HG02970 (cell line): ENCODE measurements around the gene TST.

ENCODE experiments used
- ATAC-seq: cut with Tn5 transposase; IDR thresholded peaks from one replicate; pipeline ENCODE4 v1.9.1; 2021; ENCODE audit warnings: mild to moderate bottlenecking, moderate library complexity, moderate number of reproducible peaks; ENCODE audit not compliant: unreplicated experiment, low FRiP score

Gene TST

DNA sequence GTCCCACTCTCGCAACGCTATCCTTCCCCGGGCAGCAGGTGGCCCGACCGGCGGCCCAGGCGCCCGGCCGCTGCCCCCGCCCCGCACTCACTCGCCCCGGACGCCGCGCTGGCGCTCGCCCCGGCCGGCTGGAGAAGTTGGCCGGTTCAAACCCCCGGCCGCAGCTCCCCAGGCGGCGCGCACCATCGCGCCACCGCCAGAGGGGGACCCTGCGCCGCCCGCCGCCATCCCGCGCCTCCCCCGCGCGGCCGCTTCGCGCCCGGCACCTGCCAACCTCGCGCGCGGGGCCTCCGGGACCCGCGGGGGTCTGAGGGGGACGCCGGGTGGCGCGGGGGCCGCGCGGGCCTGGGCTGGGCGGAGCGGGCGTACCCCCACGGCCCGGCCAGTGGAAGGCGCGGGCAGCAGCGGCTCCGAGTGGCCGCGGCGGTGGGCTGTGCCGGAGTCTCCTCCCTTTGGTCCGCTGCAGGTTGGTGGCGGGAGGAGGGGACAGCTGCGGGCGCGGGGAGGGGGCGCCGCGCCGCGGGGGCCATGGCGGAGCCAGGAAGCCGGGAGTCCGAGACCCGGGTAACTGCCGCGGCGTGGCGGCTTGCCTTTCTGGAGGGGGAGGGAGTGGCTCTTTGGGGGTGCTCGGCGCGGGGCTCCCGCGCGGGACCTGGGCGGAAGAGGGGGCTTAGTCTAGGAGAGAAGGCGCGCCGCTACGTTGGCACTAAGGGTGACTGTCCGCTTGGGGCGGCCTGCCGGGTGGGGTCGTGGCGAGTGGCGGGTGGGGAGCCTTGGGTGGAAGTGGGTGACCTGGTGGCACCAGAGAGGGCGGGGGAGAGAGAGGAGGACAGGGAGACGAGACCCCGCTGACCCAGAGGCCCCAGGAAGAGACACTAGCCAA, at the start of gene TST, which contains the start of gene MPST:
Gene TST, minus strand, starts transcription at position 139 of the 883 bp plus-strand sequence. CDS start 715 bp downstream, outside the sequence.
Gene MPST, plus strand, starts transcription at position 434 of the 883 bp plus-strand sequence. Its CDS starts 95 bp downstream, at position 529.
- peak; percentile 50 for ATAC-seq

- no peak for ATAC-seq
Observed at GRCh38 chr22:37068859-37069258, 49.6 kb upstream of the TST start.

DNA sequence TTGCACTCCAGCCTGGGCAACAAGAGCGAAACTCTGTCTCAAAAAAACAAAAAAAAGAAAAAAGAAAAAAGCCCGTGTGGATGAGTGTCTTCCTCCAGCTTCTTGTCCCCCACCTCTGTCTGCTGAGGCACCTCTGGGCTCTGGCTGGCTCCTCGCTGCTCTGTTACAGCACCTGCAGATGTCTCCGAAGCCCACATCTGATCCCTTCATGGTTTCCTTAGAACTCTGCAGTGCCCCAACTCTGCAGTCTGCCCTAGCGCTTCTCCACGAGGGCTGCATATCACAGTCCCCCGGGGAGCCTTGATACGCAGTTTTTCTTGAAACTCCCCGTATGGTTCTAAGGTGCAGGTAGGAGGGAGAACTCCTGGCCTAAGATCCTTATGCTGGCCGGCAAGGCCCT, 48.2 kb upstream of the TST start:
- ATAC-seq: no peak

GRCh38 chr22:37065961-37066360, 46.7 kb upstream of the TST start:
- ATAC-seq: no peak

GRCh38 chr22:37065180-37065579, 45.9 kb upstream of the TST start:
- ATAC-seq: no peak

- ATAC-seq: no peak
Observed at GRCh38 chr22:37064553-37064952, 45.3 kb upstream of the TST start.

GRCh38 chr22:37063431-37064420, 44.5 kb upstream of the TST start:
- no peak for ATAC-seq

DNA sequence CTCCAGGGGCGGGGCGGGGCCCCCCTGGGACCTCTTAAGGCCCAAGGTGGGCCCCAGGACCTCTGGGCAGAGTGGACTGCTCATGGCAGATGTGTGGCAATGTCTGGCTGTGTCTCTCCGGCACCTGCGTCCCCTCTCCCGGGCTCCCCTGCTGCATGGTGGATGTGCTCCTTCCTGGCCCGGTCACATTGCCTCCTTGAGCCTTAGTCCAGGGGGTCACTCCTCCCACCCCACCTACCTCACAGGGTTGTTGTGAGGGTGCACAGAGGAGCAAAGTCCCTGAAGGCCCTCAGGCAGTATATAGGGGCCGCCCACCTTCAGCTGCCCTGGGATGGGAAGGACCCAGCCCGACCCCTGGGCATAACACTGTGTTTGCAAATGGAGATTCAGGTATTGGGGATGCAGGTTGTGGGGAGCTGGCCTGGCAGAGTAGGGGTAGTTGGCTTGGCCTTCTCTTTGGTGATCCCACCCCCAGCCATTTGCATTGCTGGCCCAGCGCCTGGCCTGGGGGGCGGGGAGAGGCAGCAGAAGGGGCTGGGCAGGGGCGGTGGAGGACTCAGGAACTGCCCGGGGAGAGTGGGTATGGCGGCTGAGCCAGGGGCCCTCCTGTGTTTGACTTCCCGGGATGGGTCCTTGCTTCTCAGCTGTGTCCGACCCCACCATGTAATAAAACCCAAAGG, 43.6 kb upstream of the TST start:
- ATAC-seq: no peak

GRCh38 chr22:37062376-37062675, 43.1 kb upstream of the TST start:
- ATAC-seq: no peak

GRCh38 chr22:37061611-37062375, 42.5 kb upstream of the TST start:
- no peak for ATAC-seq

DNA sequence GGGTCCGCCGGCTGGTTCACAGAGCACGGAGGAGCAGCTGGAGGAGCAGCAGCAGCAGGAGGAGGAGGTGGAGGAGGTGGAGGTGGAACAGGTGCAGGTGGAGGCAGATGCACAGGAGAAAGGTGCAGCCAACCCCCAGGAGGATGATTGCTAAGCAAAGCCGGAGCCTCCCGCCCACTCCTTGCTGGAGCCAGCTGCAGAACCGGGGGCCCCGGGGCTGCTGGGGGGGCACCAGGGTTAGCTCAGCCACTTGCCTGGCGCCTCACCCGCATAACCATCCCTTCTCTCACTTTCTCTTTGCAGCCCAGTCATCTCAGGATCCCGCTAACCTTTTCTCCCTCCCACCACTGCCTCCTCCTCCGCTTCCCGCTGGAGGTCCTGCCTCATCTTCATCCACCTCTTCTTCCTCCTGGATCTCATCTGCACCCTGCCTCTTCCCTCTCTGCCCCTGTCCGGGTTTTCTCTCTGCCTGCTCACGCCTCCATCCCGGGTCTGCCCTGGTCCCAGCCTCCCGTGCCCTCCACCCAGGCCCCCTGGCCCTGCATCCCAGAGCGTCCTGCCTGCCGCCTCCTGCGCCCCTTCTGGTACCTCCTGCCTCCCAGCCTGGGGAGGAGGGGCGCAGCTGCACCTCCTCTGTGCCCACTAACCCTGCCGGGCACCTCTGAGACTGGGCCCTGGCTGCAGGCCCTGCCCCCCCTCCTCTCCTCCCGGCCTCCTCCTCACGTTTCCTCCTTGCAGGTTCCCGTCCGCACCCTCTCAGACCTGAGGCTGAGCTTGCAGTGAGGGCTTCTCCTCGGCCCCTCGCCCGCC, 41.8 kb upstream of the TST start:
- ATAC-seq: no peak

- ATAC-seq: no peak
Observed at GRCh38 chr22:37059876-37060449, 40.7 kb upstream of the TST start.

- ATAC-seq: no peak
Observed at GRCh38 chr22:37058917-37059701, 39.9 kb upstream of the TST start.

DNA sequence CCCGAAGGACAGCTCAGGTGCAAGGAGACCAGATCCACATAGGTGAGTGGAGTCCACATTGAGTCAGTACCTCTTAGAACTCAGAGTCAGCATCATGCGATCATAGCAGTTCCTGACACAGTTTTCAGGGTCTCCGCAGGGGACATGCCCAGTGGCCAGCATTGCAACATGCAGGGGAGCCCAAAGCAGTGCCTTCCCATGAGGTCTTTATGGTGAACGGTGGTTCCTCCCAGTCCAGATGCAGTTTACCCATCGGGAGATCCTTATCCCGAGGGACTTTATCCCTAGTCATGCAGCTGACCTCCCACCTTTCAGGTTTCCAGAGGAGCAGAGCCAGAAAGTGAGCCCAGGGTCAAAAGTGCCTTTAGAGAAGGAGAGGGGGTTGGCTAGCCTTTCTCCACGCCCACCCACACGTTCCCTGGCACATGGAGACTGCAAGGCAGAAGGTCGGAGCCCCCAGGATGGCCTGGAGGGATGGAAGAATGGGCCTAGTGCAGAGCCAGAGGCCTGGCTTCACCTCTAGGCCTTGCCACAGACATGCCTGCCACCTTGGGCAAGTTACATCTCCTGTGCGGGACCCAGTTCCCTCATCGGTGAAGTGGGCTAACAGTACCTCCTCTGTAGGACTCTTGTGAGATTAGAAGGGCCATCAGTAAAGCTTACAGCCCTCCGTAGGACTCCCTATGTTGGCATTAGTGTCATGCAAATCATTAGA, 38.7 kb upstream of the TST start:
- ATAC-seq: no peak

DNA sequence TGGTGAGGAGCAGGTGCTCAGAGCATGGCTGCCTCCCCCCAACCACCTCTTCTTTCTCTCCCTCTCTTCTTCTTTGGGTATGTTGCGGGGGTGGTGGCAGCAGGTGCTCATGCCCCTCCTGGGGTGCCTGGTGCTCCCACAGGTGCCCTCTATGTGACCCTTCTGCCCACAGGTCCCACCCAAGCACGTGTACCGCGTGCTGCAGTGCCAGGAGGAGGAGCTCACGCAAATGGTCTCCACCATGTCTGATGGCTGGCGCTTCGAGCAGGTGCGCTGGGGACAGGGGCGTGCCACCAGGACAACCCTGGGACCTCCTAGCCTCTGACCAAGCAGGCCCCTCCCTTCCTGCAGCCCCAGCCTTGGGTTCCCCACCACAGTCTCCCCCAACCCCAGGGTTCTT, 38.0 kb upstream of the TST start:
- ATAC-seq: no peak

GRCh38 chr22:37056246-37056645, 37.0 kb upstream of the TST start:
- ATAC-seq: no peak

GRCh38 chr22:37054600-37055365, 35.5 kb upstream of the TST start:
- no peak for ATAC-seq
